ENCODE results near the gene KRTAP4-1.
"Not testable (repeated sequence)": the region's sequence is repeated elsewhere in the genome, so short reads cannot be mapped to it uniquely, and the experiment has no call there.

Gene KRTAP4-1

DNA sequence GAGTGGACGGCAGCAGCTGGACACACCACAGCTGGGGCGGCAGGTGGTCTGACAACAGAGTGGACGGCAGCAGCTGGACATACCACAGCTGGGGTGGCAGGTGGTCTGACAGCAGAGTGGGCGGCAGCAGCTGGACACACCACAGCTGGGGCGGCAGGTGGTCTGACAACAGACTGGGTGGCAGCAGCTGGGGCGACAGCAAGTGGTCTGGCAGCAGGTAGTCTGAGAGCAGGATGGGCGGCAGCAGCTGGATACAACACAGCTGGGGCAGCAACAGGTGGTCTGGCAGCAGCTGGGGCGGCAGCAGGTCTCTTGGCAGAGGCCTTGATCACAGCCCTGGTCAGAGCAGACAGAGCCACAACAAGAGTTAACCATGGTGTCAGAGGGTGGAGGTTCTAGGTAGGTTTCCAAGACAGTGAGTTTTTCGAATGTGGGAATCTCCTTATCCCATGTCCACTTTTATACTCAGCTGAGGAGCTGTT is at the start of gene KRTAP4-1:
Gene KRTAP4-1, minus strand, starts transcription at position 432 of the 482 bp plus-strand sequence. Its CDS starts 57 bp downstream, at position 375.
- no peak for DNase-seq (ENCODE audit: low read depth)

DNA sequence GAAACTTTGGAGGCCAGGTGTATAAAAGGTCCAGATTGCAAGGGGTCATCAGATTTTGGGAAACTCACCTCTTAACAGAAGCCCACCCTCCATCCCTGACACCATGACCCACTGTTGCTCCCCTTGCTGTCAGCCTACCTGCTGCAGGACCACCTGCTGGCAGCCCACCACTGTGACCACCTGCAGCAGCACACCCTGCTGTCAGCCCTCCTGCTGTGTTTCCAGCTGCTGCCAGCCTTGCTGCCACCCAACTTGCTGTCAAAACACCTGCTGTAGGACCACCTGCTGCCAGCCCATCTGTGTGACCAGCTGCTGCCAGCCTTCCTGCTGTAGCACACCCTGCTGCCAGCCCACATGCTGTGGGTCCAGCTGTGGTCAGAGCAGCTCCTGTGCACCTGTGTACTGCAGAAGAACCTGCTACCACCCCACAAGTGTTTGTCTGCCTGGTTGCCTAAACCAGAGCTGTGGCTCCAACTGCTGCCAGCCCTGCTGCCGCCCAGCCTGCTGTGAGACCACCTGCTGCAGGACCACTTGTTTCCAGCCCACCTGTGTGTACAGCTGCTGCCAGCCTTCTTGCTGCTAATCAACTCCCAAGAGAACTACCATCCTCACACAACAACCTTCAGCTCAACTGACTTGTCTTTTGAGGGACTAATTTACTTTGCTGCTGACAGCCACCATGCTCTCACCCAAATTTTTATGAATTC is 47.8 kb upstream of the KRTAP4-1 start, which contains the start of gene KRTAP9-3:
Gene KRTAP9-3, plus strand, starts transcription at position 51 of the 707 bp plus-strand sequence. Its CDS starts 53 bp downstream, at position 104.
- not testable (repeated sequence) for DNase-seq (ENCODE audit: low read depth)

DNA sequence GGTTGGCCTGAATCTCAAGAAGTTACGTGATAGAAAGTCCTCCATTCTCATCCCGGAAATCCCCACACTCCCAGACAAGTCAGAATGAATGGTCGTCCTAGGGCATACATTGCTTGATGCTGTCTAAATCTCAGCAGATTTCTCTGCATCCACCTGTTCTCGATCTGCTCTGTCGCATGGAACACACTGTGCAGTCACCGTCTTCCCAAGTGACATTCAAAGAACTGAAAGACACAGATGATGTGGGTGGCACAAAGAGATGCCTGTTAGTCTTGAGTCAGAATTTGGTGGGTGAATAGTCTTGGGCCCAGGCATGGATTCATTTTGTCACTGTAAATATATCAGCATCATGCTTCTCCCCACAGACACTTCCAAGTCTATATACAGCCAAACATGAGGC is 47.0 kb upstream of the KRTAP4-1 start:
- no peak for DNase-seq (ENCODE audit: low read depth)

DNA sequence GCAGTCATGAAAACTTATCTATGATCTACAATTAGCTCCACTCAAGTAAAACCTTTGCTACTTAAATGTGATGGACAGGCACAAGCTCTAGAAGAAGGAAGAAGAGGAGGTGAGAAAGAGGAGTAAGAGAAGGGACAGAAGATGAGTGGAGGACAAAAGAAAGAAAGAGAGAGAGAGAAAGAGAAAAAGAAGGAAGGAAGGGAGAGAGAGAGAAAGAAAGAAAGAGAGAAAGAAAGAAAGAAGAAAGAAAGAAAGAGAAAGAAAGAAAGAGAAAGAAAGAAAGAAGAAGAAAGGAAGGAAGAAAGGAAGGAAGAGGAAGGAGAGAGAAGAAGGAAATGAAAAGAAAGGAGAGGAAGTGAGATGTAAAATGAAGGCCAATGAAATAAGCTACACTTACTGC is 45.4 kb upstream of the KRTAP4-1 start:
- DNase-seq (ENCODE audit: low read depth), result no peak

DNA sequence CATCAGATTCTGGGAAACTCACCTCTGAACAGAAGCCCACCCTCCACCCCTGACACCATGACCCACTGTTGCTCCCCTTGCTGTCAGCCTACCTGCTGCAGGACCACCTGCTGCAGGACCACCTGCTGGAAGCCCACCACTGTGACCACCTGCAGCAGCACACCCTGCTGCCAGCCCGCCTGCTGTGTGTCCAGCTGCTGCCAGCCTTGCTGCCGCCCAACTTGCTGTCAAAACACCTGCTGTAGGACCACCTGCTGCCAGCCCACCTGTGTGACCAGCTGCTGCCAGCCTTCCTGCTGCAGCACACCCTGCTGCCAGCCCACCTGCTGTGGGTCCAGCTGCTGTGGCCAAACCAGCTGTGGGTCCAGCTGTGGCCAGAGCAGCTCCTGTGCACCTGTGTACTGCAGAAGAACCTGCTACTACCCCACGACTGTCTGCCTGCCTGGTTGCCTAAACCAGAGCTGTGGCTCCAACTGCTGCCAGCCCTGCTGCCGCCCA is 41.9 kb upstream of the KRTAP4-1 start, which contains the start of gene KRTAP9-2:
Gene KRTAP9-2, plus strand, starts transcription at position 51 of the 498 bp plus-strand sequence. Its CDS starts 7 bp downstream, at position 58.
- not testable (repeated sequence) for DNase-seq (ENCODE audit: low read depth)

DNA sequence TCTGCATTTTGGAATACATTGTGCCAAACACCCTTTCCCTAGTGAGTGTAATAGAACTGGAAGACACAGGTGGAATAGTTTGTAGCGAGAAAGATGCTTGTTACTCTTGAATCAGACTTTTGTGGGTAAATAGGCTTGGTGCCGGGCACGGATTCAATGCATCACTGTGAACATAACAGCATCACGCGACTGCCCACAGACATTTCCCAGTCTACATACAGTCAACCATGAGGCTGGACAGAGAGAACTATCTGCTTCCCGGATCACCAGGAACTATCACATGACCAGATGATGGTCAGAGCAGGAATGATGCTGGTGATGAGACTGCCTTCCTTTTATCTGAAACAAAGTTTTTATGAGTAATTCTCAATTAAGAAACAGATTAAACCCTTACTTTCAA is 41.3 kb upstream of the KRTAP4-1 start:
- no peak for DNase-seq (ENCODE audit: low read depth)

DNA sequence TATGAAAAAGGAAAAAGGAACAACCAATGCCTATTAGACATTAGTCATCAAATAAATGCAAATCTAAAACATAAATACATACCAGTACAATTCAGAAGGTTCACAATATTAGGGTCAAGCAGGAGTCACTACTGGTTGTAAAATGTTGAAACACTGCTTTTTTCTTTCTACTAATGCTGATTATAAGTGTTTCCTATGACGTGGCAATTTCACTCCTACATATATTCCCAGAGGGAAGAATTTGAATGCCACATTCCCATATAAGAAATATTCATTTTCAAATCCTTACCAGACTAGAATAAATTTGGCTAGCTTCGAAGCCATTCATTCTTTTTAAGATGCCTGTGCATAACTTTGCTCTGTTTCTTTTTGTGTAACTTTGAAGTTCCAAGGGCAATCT is 39.1 kb upstream of the KRTAP4-1 start:
- DNase-seq (ENCODE audit: low read depth), result no peak

DNA sequence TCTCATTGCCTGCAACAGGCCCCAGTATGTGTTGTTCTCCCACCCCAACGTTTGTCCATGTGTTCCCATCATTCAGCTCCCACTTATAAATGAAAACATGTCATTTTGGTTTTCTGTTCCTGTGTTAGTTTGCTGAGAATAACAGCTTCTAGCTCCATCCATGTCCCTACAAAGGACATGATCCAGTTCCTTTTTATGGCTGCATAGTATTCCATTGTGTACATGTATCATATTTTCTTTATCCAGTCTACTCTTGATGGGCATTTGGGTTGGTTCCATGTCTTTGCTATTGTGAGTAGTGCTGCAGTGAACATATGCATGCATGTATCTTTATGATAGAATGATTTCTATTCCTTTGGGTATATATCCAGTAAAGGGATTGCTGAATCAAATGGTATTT is 31.0 kb upstream of the KRTAP4-1 start:
- DNase-seq (ENCODE audit: low read depth), result no peak

DNA sequence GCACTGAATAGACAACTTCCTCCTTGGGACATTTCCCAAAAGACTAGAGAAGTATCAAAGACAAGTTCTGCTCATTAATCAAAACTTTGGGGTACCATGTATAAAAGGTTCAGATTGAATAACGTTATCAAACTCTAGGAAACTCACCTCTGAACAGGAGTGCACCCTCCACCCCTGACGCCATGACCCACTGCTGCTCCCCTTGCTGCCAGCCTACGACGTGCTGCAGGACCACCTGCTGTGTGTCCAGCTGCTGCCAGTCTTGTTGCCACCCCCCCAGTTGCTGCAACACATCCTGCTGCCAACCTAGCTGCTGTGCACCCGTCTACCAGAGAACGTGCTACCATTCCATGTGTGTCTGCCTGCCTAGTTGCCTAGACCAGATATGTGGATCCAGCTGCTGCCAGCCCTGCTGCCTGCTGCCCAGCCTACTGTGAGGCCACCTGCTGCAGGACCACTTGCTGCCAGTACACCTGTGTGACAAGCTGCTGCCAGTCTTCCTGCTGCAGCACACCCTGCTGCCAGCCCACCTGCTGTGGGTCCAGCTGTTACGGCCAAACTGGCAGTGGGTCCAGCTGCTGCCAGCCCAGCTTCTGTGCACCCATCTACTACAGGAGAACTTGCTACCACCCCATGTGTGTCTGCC is 27.9 kb upstream of the KRTAP4-1 start:
- DNase-seq (ENCODE audit: low read depth), result no peak

DNA sequence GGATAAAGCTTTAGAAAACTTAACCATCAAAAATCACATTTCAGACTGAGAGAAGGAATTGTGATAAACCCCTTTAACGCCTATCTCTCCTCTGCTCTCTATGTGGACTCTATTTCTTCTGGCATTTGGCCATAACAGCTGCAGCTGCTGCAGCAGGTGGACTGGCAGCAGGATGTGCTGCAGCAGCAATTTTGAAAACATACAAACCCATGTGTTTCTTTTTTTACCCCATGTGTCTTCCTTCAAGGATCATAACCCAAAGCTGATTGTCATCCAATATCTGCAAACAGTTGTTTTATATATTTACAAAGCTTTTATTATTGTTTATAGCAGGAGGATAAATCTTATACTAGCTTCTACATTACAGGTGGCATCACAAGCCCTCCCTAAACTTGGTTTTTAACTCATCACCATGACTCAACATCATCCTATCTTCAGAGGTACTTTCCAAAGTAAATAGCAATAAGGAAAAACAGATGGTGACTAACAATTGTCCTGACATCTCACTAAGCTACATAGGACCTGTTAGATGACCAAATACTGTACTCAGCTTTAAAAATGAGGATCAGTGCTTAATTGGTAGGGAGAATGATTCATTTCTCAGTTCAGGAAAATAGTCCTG is 27.2 kb upstream of the KRTAP4-1 start:
- DNase-seq (ENCODE audit: low read depth), result no peak

DNA sequence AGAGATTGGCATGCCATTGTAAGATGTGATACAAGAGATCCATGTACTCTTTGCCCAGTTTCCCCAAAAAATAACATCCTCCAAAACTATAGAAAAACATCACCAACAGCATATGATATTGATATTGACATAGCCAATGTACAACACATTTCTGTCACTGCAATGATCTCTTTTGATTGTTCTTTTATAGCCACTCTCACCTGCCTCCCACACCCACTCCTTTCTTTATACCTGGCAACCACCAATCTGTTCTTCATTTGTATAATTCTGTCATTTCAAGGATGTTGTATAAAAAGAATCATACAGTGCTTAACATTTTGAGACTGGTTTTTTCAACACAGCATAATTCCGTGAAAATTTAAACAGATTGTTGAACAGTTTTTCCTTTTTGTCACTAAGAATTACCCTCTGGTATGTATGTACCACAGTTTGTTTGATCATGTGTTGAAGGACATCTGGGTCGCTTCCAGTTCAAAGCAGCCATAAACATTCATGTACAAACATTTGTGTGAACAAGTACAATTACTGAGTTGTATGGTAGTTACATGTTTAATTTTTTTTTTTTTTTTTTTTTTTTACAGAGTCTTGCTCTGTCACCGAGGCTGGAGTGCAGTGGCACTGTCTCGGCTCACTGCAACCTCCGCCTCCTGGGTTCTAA is 14.8 kb upstream of the KRTAP4-1 start:
- DNase-seq (ENCODE audit: low read depth), result no peak

DNA sequence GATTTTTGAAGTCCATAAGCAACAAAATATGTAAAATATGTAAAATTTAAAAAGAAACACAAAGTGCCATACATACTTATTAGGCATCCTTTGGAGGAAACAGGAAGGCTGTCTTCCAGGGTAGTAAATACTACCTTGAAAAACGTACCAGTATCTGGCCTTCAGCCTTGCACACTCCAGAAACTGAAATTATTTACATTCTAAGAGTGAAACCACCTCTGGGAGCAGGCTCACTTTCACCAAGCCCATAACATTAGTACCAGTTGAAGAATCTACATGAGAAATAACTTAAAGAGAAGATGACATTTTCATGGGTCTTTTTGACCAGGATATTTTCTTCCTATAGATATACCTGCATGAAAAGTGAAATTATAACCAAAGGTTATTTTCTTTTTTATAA is 11.4 kb upstream of the KRTAP4-1 start:
- no peak for DNase-seq (ENCODE audit: low read depth)

DNA sequence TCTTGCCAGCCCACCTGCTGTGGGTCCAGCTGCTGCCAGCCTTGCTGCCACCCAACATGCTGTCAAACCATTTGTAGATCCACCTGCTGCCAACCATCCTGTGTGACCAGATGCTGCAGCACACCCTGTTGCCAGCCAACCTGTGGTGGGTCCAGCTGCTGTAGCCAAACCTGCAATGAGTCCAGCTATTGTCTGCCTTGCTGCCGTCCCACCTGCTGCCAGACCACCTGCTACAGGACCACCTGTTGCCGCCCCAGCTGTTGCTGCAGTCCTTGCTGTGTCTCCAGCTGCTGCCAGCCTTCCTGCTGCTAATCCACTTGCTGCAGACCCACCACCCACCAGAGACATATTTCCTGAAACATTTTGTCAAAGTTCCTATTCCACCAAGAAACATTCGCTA is 5.6 kb upstream of the KRTAP4-1 start:
- DNase-seq (ENCODE audit: low read depth), result no peak

DNA sequence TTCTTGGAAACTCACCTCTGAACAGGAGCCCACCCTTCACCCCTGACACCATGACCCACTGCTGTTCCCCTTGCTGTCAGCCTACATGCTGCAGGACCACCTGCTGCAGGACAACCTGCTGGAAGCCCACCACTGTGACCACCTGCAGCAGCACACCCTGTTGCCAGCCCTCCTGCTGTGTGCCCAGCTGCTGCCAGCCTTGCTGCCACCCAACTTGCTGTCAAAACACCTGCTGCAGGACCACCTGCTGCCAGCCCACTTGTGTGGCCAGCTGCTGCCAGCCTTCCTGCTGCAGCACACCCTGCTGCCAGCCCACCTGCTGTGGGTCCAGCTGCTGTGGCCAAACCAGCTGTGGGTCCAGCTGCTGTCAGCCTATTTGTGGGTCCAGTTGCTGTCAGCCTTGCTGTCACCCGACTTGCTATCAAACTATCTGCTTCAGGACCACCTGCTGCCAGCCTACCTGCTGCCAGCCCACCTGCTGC is 5.2 kb upstream of the KRTAP4-1 start, which contains the start of gene KRTAP9-1:
Gene KRTAP9-1, plus strand, starts transcription at position 51 of the 482 bp plus-strand sequence. Its CDS starts 0 bp downstream, at position 51.
- DNase-seq (ENCODE audit: low read depth), result not testable (repeated sequence)

DNA sequence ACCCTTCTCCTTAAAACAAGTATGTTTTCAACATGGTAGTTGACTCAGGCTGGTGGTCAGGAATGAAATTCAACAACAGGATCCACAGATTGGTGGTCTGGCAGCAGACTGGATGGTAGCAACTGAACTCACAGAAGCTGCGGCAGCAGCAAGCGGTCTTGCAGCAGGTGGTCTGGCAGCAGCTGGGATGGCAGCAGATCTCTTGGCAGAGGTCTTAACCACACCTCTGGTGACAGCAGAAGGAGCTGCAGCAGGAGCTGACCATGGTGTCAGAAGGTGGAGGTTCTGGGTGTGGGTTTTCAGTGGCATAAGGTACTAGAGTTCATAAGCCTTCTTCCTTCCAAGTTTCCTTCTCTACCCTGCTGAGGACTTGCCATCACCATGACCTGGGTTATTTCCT is 2.2 kb upstream of the KRTAP4-1 start:
- DNase-seq (ENCODE audit: low read depth), result no peak

DNA sequence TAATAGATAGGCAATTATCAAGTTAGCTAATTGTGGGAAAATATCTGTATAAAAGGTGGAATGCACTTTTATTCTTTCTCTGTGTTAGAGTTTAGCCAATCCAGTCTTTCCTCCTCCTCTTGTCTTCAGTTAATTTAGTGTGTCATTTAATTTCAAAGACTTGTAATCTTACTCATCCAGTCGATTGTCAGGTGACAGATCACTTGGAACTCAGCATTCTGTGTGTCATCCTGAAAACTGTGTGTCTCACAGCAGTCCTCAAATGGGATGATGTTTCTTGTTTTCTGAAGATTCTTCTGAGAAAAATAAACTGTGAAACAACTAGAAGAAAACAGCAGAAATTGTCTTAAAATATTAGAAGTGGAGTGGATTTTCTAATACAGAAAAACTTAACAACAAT is 290 bp upstream of the KRTAP4-1 start:
- DNase-seq (ENCODE audit: low read depth), result no peak

DNA sequence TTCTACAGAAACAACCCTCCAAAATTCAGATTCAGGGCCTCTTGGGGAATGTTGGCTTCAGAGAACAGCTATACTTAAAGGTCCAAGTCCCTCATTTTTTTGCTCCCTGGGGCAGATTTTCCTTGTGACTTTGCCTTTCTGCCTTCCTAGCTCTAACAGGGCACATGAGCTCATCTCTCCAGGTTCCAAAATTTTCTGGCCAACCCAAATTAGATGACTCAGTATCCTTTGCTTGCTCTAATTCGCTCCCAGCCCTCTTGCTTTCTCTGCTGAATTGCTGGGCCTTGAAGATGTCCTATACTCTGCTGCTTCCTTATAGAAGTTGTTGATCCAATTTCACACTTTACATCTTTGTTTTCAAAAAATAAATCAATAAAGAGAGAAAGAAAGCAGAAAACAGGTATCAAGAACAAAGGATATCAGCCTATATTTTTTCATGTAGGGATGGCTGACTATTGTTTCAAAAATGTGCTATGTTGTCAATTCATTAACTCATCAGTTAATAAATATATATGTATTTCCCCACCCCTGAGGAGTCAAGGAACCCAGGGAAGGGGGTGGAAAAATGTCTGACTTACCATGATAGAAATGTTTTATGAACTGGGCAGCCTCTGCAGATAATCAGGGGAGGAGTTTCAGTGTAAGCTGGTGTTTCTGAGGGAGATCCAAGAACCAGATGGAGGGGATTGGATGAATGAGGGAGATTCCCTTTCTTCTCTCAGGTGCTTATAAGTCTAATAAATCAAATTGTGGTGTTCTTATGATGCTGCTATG is 5.7 kb downstream of the KRTAP4-1 start:
- no peak for DNase-seq (ENCODE audit: low read depth)

DNA sequence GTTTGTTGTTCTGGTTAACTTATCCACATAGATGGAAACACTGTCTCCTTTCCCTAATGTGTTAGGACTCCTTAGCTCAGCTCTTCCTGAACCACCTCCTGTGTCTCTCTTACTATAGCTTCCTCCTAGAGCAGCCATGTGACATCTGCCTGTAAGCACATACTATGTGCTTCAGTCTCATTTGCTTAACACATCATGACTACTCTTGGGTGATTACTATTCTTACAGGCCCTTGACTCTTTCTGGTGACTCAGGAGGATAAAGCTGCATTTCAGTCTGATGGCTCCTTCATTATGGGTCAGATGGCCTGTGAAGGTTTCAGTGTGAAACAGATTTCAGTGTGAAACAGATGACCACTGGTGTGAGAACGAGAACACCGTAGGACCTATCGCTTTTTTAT is 6.4 kb downstream of the KRTAP4-1 start:
- DNase-seq (ENCODE audit: low read depth), result no peak

DNA sequence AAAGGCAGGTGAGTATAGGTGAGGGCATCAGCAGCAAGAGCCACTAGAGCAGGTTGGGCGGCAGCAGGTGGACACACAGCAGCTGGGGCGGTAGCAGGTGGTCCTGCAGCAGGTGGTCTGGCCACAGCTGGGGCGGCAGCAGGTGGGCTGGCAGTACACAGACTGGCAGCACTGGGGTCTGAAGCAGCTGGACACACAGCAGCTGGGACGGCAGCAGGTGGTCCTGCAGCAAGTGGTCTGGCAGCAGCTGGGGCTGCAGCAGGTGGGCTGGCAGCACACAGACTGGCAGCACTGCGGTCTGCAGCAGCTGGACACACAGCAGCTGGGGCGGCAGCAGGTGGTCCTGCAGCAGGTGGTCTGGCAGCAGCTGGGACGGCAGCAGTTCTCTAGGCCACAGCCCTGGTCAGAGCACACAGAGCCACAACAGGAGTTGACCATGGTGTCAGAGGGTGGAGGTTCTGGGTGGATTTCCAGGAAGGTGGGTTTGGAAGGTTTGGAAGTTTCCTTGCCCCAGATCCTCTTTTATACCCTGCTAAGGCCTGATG is 6.9 kb downstream of the KRTAP4-1 start, which contains the start of gene KRTAP4-2:
Gene KRTAP4-2, minus strand, starts transcription at position 495 of the 545 bp plus-strand sequence. Its CDS starts 57 bp downstream, at position 438.
- no peak for DNase-seq (ENCODE audit: low read depth)

DNA sequence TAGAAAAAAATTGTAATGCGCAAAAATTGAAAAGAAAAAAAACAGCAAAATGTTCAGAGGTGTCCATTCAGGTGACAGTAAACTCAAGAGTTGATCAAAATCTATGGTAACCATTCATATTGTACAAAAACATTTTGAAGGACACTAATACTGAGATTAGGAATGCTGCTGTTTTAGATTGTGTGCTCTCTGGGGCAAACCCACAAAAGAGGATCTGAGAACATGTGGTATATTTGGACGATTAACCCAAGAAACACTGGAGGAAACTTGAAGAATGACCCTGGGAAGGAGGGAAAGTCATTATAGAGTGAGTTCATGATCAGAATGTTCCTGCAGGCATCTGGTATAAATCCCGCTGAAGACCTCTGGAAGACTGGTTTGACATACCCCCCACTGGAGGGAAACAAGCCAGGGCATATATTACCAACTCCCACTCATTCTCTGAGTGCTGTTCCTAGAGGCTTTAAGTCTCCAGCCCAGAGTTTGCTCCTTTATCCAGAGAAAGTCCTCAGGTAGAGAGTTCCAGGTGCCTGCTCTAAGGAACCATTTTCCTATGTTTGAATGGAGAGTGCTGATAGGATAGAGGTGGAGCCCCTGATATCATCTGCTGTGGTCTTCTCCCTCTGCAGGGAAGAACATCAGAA is 7.8 kb downstream of the KRTAP4-1 start:
- no peak for DNase-seq (ENCODE audit: low read depth)

Data from stimulated activated CD8-positive, alpha-beta memory T cell treated with anti-CD3 and anti-CD28 coated beads, Interleukin-15, amount 100 ng/mL, for 1 hour (primary cell).